Measurements from ENCODE around the gene HAGHL. TPM values are rescaled to one million over a fixed set of nuclear protein-coding genes. Genes with fewer than 3 reads are reported as not detected.
"Not testable (repeated sequence)": the region's sequence is repeated elsewhere in the genome, so short reads cannot be mapped to it uniquely, and the experiment has no call there.

Gene HAGHL
- polyA plus RNA-seq, 1 experiment: 7.0 TPM

DNA sequence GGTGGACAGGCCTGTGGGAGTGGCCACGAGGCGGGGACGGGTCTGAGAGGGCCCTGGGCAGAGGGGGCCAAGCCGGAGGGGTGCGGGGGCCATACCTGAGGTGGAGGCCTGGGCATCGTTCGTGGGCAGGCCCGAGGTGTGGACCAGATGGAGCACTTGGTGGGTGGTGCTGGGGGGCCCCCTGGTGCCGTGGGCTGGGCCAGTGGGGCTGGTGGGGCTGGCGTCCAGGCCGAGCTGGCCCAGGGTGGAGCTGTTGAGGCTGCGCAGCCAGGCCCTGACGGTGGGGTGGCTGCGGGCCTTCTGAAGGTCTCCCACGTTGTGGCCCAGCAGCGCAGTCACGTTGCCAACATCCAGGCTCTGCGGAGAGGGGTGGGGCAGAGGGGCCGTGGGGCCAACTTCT is 43.0 kb downstream of the HAGHL start:
- ChIA-PET POLR2A (no interaction called here), CTCF (interaction anchor here (0.8 to 1.2 kb wide), 3 partner anchors 11 to 58 kb away, joined by 3 to 5 read pairs (median 3); no protein-coding TSS in a partner anchor)
- no peak overlapping the region for H3K4me3 ChIP-seq (ENCODE audit: low read depth, low read length)
- no peak for DNase-seq (ENCODE audit: low read depth)
- TF ChIP-seq, protein P1, sequence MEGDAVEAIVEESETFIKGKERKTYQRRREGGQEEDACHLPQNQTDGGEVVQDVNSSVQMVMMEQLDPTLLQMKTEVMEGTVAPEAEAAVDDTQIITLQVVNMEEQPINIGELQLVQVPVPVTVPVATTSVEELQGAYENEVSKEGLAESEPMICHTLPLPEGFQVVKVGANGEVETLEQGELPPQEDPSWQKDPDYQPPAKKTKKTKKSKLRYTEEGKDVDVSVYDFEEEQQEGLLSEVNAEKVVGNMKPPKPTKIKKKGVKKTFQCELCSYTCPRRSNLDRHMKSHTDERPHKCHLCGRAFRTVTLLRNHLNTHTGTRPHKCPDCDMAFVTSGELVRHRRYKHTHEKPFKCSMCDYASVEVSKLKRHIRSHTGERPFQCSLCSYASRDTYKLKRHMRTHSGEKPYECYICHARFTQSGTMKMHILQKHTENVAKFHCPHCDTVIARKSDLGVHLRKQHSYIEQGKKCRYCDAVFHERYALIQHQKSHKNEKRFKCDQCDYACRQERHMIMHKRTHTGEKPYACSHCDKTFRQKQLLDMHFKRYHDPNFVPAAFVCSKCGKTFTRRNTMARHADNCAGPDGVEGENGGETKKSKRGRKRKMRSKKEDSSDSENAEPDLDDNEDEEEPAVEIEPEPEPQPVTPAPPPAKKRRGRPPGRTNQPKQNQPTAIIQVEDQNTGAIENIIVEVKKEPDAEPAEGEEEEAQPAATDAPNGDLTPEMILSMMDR (IDR thresholded peaks at IDR 0.05; ENCODE audit: insufficient read depth, low read depth, low read length): no peak
- H3K36me3 ChIP-seq (ENCODE audit: control insufficient read depth, insufficient read depth, low read length): no peaks in the 10 kb centered on the region
- H3K27me3 ChIP-seq (ENCODE audit: control insufficient read depth, insufficient read depth, low read length): no peaks in the 10 kb centered on the region

DNA sequence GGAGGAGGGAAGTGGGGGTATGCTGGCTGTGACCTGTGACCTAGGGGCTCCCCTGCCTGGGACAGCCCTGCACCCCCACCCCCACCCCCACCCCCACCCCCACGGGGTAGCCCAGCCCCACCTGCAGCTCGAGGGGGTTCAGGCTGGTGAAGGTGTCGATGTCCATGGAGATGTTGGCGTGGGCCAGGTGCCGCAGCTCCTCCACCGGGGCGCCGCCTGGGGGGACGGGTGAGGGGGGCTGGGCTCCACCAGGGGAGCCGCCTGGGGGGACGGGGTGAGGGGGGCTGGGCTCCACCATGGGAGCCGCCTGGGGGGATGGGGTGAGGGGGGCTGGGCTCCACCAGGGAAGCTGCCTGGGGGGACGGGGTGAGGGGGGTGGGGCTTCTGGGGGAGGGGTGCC is 43.5 kb downstream of the HAGHL start:
- TF ChIP-seq, protein P1 (IDR thresholded peaks at IDR 0.05; ENCODE audit: insufficient read depth, low read depth, low read length): no peak

DNA sequence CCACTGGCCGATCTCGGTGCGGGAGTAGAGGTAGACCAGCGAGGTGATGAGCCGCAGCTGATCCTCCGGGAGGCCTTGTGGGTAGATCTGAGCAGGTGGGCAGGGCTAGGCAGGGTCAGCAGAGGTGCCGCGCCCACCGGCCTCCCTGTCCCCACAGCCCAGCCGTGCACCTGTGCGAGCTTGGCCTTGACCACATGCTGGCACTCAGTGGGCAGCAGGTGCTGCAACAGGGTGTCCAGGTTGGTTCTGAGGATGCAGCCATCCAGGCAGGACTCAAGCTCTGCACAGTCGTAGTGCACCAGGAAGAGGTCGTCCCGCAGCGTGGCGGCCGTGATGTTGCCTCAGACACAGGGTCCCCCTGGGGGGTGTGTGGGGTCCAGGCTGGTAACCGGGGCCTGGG is 46.1 kb downstream of the HAGHL start:
- POLR2A ChIA-PET: no interaction called here
- no peaks in the 10 kb centered on the region for H3K36me3 ChIP-seq (ENCODE audit: control insufficient read depth, insufficient read depth, low read length)
- TF ChIP-seq, protein P1 (IDR thresholded peaks at IDR 0.05; ENCODE audit: insufficient read depth, low read depth, low read length): no peak
- CTCF ChIA-PET: interaction anchor here (1.5 to 2.0 kb wide), 2 partner anchors 13 to 31 kb away, joined by 5 to 10 read pairs; no protein-coding TSS in a partner anchor
- DNase-seq (ENCODE audit: low read depth): no peak
- H3K27me3 ChIP-seq (ENCODE audit: control insufficient read depth, insufficient read depth, low read length): no peaks in the 10 kb centered on the region
- no peak overlapping the region for H3K4me3 ChIP-seq (ENCODE audit: low read depth, low read length)

More for the DNA sequence above, 43.5 kb downstream of the HAGHL start:
- POLR2A ChIA-PET: no interaction called here
- DNase-seq (ENCODE audit: low read depth): no peak
- no peak overlapping the region for H3K4me3 ChIP-seq (ENCODE audit: low read depth, low read length)
- H3K36me3 ChIP-seq (ENCODE audit: control insufficient read depth, insufficient read depth, low read length): no peaks in the 10 kb centered on the region
- CTCF ChIA-PET: interaction anchor here (0.8 to 1.5 kb wide), 5 partner anchors 10 to 58 kb away, joined by 3 to 5 read pairs (median 3); no protein-coding TSS in a partner anchor
- H3K27me3 ChIP-seq (ENCODE audit: control insufficient read depth, insufficient read depth, low read length): no peaks in the 10 kb centered on the region

- no peak for DNase-seq (ENCODE audit: low read depth)
- Histone ChIP-seq H3K4me3 (ENCODE audit: low read depth, low read length) (no peak overlapping the region), H3K36me3 (ENCODE audit: control insufficient read depth, insufficient read depth, low read length) (no peaks in the 10 kb centered on the region), H3K27me3 (ENCODE audit: control insufficient read depth, insufficient read depth, low read length) (no peaks in the 10 kb centered on the region)
- ChIA-PET POLR2A (no interaction called here), CTCF (interaction anchor here (2.0 kb wide), 1 partner anchor 11 kb away, joined by 10 read pairs; no protein-coding TSS in a partner anchor)
- TF ChIP-seq, protein P1 (IDR thresholded peaks at IDR 0.05; ENCODE audit: insufficient read depth, low read depth, low read length): no peak
Measured at GRCh38 chr16:774086-775001, 47.4 kb downstream of the HAGHL start.

DNA sequence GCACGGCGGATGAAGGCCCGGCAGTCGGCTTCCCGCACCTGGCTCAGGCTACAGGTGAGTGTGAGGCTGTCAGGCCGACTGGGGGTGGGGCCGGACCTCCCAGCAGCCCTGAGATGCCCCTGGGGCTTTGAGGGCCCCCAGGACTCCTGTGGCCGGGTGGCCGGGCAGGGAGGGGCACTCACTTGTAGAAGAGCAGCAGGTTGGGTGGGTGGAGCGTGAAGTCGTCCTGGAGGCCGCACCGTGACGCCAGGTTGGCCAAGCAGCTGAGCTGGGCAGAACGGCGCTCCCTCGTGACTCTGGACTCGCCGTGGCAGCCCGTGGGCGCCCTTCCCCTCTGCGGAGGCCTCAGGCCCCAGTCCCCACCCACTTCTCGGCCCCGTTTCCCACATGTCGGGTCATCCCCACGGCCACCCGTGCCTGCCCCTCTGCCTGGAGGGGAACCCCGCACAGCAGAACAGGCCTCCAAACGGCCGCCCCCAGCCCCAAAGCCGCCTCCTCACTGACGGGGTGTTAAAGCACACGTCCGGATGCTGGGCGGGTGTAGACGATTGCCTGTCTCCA is 48.4 kb downstream of the HAGHL start:
- TF ChIP-seq, protein P1 (IDR thresholded peaks at IDR 0.05; ENCODE audit: insufficient read depth, low read depth, low read length): no peak
- H3K36me3 ChIP-seq (ENCODE audit: control insufficient read depth, insufficient read depth, low read length): no peaks in the 10 kb centered on the region
- ChIA-PET POLR2A (no interaction called here), CTCF (no interaction called here)
- no peaks in the 10 kb centered on the region for H3K27me3 ChIP-seq (ENCODE audit: control insufficient read depth, insufficient read depth, low read length)
- DNase-seq (ENCODE audit: low read depth): no peak
- no peak overlapping the region for H3K4me3 ChIP-seq (ENCODE audit: low read depth, low read length)

- H3K27me3 ChIP-seq (ENCODE audit: control insufficient read depth, insufficient read depth, low read length); DNase-seq (ENCODE audit: low read depth); H3K36me3 ChIP-seq (ENCODE audit: control insufficient read depth, insufficient read depth, low read length); H3K4me3 ChIP-seq (ENCODE audit: low read depth, low read length); POLR2A ChIA-PET: not testable (repeated sequence)
- CTCF ChIA-PET: interaction anchor here (0.8 to 2.0 kb wide), 3 partner anchors 10 to 64 kb away, joined by 3 to 18 read pairs (median 5); partner anchors contain the start of gene CIAO3
Measured at GRCh38 chr16:776298-776697, 49.4 kb downstream of the HAGHL start.

All from BJ (cell line).